ENCODE results near the gene KIF1B.

The KIF1B gene

DNA sequence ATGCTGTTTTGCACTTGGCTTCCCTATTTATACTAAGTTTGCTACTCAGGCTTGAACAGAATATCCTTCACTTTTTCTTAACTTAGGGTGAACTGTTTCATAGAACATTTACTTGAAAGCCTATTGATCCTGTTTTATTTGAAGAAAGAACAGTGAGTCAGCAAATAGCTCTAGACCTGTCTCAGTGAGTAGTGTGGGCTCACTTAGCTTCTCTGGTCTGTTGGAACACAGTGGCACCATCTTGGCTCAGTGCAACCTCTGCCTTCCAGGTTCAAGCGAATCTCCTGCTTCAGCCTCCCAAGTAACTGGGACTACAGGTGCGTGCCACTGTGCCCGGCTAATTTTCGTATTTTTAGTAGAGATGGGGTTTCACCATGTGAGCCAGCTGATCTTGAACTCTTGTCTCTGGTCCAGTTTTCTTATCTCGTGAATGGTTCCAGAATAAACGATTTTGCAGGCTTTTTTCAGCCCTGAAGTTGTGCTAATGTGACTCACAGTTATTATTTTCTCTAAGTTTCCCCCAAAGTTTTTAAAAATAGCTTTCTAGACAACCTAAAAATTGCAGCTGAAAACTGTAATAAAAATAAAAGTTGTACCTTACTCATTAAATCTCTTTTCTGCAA, 76.8 kb downstream of the KIF1B start:
- no peak for DNase-seq

DNA sequence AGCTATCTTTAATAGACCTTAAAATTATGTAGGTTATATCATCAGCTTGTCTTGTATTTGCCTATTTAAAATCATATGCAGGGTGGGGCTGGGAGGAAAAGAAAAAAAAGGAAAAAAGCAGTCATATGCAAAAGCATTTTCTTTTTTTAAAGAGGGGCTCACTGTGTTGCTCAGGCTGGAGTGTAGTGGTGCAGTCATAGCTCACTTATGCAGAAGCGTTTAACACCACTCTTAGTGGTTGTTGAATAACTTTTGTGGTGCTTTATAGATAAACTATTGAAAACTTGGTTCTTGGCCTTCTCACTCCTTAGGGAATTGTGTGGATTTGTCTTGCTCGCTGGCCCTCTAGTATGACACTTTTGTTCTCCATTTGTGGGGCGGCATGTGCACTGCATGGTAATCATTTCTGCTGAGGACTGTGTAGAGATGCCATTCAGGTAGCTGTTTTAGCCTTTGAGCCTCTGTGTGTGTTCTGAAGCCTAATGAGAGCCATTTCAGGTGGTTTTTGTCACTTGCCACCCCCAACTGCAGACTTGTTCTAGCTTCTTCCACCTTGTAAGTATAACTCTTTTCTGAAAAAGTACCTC, 77.8 kb downstream of the KIF1B start:
- no peak for DNase-seq

DNA sequence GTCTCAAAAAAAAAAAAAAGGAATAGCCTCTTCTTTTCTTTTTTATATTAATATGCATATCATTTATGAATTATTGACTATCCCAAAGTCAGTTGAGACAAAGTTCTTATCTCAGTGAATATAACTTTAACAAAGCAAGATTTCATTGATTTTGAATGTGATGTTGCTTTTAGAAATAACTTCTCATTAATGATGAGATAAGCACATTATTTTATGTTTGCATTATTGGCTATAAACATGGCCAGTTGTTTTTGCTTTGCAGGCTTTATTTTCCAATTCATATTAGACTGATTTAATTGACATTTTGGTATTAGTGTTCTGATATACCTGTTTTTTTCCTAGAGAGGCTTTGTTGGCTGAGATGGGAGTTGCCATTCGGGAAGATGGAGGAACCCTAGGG, 81.3 kb downstream of the KIF1B start:
- DNase-seq: no peak

DNA sequence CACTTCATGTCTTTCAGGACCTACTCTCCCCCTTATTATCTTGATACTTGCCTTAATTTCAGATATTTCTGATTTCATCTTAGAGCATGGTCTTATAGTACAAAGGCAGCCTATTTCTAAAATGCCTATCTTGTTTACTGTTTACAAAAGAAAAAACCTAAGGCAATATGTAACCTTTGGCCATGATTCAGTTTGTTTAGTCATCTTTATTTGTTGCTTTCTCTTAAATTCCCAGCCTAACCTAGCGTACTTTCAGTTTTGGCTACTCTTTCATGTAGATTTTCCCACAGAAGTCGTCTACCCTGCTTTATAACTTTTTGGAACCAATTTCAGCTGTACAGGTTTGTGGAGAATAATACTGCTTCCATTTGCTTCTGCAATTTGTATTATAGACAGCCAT, 81.8 kb downstream of the KIF1B start:
- DNase-seq: no peak

DNA sequence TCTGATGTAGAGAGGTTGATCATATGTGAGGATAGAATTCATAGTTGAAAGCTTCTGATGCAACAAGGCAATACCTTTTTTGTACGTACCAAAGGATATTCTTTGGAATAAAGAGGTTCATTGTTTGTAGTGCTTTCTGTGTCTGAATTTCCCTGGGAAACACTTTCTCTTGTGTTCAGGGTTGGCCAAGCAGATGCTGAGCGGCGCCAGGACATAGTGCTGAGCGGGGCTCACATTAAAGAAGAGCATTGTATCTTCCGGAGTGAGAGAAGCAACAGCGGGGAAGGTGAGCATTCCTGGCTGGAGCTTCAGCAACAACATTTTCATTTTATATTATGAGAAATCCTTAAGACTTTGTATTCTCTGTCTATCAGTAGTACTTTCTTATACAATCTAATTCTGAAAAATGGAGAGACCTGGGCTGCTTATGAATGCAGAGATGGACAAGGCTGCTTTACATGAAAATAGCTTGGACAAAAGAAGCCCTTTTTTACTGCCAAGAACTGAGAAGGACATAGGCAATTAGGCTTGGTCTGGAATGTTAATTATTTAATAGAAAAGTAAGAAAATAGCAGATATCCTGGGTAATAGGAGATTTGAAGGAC, 85.2 kb downstream of the KIF1B start:
- DNase-seq: no peak

DNA sequence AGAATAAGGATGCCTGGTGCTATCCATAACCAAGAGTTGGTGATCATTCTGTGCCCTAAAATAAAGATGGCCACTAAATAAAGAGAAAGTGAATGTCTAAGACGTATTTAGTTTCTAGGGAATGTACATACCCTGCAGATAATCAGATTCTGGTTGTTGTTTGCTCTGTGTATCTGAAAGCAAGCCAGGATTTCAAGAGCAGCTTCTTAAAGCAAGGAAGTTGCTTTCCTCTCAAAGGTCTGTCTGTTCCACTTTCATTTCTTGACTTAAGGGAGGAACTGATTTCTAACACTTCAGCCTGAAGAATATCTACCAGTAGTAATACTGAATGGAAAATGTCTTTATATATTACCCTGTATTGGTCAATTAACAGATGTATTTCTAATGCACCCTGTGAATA, 88.8 kb downstream of the KIF1B start:
- no peak for DNase-seq

DNA sequence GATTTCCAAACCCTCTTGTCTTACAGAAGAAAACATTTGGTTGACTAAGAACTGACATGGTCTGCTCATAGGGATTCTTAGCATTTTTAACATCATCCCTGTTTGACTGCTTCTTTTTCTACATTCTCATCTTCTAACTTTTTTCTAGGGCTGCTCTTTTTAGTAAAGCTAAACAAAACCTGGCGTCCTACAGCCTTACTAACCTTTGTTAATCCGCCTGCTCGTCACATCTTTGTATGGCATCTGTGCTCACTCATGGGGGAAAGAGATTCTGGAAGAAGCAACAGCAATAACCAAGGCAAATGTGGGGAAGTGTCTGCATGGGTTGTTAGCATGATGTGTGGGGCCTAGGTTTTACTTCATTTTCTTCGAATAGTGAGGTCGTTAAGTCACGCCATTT, 92.0 kb downstream of the KIF1B start:
- no peak for DNase-seq

DNA sequence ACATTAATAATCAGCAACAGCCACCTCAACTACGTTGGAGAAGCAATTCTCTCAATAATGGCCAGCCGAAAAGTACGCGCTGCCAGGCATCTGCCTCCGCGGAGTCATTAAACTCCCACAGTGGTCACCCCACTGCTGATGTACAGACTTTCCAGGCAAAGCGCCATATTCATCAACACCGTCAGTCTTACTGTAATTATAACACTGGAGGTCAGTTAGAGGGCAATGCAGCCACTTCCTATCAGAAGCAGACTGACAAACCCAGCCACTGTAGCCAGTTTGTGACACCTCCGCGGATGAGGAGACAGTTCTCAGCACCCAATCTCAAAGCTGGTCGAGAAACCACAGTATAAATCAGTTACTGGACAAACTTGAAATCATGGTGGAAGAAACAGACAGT, 93.9 kb downstream of the KIF1B start:
- DNase-seq: no peak

DNA sequence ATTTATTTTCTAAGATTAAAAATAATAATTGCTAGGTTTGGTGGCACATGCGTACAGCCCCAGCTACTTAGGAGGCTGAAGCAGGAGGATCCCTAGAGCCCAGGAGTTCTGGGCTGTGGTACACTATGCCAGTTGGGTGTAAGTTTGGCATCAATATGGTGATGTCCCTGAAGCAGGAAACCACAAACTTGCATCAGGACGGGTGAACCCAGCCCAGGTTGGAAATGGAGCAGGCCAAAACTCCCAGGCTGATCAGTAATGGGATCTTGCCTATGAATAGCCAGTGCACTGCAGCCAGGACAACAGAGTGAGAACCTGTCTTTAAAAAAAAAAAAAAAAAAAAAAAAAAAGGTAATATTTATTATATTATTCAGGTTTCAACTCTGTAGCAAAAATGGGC, 96.1 kb downstream of the KIF1B start:
- no peak for DNase-seq

DNA sequence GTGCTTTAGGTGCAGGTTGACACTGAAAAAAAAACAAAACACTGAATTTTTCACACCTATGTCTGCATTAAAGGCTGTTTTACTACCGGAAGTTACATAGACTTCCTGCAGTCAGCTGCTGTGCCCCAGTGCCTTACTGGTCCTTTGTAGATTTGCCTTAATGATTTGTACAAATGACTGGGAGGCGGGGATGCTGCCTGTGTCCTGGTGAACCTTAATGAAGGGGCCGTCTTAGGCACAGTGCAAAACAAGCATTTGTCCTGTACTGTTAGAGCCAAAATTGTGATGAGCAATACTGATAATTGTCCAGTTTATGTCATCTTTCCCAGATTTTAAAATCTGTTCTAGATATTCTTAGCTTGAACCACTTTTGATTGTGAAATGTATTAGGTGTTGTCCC, 97.6 kb downstream of the KIF1B start:
- DNase-seq: no peak

DNA sequence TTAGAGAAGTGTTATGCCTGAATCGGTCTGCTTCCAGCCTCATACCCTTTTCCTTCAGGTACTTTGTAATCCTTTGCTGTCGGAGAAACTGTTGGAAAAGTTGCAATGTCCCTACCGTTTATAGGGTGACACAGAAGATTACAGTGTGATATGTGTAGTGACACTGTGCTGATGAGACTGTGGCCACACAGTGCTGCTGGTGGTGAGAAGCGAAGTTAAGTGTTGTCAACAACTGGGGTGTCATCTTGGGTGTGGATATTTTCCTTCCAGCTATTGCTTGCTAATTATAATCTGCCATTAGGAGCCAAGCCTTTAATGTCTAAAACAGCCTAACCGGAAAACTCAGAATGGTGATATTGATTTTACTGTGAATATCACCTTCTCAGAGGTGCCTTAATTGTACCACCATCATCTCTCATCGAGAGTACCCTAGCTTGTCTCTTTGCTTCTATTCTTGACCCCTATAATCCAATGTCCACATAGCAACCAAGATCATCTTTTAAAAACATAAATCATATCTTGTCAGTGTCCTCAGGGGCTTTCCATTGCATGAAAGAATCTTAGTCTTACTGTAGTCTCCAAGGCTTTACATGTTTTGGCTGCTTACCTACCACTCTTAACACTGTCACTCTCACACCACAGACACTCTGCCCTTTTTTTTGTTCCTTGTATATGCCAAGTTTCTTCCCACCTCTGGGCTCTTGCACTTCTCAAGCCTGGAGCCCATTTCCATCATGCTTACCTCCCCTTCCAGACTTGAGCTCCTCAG, 99.1 kb downstream of the KIF1B start:
- DNase-seq: no peak

DNA sequence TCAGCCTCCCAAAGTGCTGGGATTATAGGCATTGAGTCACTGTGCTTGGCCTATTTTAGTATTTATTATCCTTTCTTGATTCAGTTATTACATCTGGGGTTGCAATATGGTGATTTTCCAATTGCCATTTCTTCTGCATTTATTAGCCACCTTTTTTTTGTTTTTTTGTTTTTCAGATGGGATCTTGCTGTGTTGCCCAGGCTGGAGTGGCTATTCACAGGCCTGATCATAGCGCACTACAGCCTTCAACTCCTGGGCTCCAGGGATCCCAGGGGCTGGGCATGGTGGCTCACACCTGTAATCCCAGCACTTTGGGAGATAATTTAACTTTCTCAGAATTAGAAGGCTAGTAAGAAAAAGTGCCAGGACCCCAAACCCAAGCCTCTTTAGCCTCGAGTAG, 106.4 kb downstream of the KIF1B start:
- DNase-seq: no peak

DNA sequence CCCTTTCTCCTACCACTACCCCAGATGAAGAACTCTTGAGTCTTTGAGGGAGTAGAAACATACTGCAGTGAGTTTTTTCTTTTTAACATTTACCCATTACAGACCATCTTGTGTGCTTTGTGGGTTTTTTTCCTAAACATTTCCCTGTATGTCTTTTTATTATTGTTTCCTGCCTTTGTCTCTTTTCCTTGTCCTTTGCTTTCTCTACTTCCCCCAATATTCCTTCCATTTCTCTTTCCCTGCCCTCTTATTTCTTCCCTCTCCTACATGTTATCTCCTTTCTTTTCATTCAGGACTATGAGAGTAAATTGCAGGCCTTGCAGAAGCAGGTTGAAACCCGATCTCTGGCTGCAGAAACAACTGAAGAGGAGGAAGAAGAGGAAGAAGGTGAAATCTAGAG, 109.4 kb downstream of the KIF1B start:
- DNase-seq: no peak

DNA sequence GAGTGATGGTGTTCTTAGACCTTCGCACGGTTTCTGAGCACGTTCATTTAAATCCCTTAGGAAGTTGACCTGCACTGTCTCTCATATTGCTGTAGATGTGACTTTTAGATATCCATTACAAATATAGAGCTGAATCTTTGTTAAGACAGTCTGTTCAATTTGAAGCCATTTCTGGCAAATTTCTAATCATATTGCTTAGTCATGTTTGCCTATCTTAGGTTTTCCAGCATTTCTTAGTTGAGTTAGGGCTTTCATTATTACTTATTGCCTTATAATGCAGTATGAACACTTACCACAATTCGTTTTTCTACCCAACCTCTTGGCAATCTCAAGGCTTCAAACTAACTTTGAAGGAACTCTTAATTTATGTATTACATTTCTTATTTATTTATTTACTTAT, 110.0 kb downstream of the KIF1B start:
- DNase-seq: no peak

DNA sequence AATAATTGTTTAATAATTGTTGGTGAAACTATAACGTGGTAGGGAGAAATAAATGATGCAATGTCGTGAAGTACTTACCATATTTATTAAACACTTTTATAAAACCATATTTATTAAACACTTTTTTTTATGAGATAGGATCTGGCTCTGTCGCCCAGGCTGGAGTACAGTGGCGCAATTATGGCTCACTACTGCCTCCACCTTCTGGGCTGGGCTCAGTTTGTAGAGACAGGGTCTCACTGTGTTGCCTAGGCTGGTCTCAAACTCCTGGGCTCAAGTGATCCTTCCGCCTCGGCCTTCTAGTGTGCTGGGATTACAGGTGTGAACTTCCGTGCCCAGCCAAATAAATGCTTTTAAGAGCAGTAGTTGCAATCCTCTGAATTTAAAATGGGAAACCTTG, 112.5 kb downstream of the KIF1B start:
- DNase-seq: no peak

DNA sequence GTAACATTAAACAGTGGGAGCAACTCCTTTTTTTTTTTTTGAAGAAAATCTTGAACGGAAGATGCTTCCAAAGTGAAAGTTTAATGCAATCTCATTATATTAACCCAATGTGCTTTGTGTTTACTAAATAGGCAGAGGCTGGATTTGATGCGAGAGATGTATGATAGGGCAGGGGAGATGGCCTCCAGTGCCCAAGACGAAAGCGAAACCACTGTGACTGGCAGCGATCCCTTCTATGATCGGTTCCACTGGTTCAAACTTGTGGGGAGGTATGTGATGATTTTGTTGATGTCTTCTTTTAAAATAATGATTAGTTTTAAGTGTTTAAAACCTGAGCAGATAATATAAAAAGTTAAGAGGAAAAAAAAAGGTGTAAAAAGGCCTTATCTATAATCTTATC, 114.3 kb downstream of the KIF1B start:
- no peak for DNase-seq

DNA sequence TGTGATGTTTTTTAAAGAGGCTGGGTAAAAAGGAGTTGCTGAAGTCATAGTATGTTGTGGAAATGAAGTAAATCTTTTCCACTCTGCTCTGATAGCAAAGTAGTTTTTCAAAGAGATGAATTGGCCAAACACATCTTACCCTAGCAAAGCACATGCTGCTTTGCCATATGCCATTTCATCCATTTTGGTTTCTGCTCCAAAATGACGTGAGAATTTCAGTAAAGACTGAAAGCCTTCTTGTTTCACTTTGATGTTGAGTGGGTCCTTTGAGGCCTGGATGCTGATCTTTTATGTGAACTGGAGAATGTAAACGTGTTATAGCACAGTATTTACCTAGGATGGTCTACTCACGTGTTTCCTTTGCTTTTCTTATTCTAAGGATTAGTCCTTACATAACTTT, 115.2 kb downstream of the KIF1B start:
- no peak for DNase-seq

DNA sequence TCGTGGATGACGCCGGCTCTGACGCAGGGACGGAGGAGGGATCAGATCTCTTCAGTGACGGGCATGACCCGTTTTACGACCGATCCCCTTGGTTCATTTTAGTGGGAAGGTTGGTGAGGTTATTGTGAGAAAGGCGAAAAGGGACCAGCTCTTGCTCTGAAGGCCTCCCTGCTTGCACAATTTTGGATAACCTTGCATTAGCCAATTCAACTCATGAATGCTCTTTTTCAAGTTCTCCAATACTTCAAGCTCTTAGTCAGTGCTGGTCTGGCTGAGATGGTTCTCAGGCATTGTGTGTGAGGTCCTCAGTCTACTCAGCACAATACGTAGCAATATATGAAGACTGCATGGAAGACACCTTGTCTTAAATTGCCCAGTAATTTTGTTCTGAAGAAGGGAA, 115.9 kb downstream of the KIF1B start:
- no peak for DNase-seq

DNA sequence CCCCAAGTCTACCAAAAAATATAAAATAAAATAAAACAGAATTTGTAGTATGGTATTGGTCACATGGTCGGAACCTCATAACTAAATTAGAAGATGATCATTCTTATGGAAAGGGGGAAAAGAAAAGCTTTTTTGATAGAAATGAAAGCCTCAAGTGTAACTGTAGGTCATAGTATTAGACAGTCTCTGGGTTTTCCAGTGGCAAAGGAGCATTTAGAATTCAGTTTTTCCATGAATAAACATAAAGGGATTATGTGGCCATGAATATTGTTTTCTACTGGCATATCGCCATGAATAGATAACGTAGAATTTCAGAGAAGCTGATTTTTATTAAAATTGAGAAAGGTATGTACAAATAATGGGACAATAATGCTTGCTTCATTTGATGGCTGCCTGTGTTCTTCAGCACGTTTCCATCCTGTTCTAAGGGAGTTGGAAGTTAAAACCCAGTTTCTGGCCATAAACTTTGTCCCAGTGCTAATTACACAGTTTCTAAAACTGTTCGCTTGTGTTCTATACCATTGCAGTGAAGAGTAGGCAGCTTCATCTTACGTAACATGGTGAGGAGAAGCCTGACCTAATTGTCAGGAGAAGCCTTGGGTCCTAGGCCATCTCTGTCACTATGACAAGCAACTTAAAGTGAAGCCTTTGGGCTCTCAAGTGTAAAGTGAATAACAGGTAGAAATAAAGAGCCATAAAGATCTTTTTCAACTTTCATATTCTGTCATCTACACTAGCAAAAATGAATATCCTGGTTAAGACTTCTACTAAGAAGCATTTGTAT, 118.0 kb downstream of the KIF1B start:
- no peak for DNase-seq

DNA sequence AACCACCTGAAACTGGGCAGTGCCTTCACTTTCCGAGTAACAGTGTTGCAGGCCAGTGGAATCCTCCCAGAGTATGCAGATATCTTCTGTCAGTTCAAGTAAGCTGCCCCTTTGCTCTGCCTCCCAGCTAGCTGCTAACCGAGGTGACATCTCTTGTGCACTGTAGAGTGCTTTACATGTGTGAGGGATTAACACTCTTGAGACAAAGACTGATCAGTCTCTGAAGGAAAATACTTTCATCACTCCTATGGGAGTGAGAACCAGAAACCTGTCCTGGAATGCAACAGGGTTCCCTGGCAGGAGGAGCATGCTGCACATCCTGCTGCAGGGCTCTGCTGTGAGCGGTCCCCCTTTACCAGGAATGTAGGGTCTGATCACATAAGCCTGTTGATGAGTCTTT, 127.1 kb downstream of the KIF1B start:
- DNase-seq: no peak

DNA sequence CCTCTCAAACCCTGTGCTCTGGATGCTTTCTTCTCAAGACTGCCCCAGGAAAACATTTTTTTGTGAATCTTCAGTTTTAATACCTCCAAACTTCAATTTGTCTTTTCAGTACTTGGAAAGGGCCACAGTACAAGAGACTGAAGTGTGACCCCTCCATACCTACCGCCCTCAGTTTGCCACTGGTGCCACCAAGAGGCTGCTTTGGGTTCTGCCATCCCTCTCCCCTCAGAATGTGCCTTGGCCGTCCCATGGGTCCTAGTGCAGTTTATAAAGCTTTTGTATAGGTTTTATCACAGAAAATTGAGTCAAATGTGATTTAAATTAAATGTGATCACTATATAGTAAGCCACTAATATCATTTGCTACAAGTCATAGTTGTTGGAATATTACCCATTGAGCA, 127.7 kb downstream of the KIF1B start:
- DNase-seq: peak; percentile 38

DNA sequence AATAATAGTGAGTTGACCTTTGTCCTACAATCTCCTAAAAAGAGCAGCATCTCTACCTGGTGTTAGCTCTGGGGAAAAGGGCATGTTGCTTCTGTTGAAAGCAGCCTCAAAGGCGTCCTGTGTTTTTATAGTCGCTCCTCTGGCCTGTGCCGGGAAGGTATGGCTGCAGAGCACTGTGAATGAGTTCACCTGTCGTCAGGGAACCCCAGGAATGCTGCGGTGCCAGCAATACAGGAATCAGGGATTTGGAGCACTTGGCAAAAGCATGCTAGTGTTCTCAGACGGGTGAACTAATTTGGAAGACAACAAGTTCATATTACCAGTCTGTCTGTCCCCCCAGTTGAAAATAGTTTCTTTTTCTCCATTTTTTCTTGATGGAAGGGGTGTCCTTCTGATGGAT, 128.2 kb downstream of the KIF1B start:
- no peak for DNase-seq

DNA sequence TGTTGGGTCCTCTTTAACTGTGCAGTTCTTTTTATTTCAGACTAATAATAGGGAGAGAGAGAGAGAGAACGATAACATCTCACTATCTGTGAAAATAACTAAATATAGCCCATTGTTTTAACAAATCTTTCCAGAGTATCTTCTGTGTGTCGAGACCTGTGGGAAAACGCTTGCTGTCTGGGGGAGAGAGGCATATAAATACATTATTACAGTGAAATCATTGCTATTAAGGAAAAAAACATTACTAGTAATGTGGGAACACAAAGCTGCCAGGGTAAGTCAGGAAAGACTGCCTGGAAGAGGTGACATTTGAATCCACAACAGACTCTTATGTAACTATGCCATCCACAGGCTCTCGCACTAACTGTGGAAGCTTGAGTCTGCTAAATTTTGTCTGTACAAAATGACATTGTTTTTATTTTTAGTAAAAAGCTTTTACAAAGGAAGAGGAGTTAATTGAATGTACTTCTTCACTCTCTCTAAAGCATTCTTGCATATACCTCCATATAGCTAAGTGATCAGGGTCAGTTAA, 128.7 kb downstream of the KIF1B start:
- no peak for DNase-seq
